Measurements from ENCODE around the gene PHKA1.
"Not testable (repeated sequence)": the region's sequence is repeated elsewhere in the genome, so short reads cannot be mapped to it uniquely, and the experiment has no call there.

DNA sequence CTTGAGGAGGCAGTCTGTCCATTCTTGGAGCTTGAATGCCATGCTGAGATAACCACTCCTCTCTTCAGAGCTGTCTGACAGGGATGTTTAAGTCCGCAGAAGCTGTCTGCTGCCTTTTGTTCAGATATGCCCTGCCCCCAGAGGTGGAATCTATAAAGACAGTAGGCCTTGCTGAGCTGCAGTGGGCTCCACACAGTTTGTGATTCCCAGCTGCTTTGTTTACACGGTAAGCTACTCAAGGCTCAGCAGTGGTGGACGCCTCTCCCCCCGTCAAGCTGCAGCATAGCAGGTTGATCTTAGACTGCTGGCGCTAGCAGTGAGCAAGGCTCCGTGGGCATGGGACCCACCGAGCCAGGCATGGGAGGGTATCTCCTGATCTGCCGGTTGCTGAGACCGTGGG, 46.3 kb upstream of the PHKA1 start:
- not testable (repeated sequence) for TF ChIP-seq CTCF (IDR thresholded peaks at IDR 0.05; ENCODE audit: poor library complexity, severe bottlenecking); TAF1 (IDR thresholded peaks at IDR 0.05; ENCODE audit: low read depth); EP300 (conservative IDR thresholded peaks at IDR 0.05; ENCODE audit: poor library complexity, severe bottlenecking); RAD21 (conservative IDR thresholded peaks at IDR 0.05)
- TF ChIP-seq, protein P1, sequence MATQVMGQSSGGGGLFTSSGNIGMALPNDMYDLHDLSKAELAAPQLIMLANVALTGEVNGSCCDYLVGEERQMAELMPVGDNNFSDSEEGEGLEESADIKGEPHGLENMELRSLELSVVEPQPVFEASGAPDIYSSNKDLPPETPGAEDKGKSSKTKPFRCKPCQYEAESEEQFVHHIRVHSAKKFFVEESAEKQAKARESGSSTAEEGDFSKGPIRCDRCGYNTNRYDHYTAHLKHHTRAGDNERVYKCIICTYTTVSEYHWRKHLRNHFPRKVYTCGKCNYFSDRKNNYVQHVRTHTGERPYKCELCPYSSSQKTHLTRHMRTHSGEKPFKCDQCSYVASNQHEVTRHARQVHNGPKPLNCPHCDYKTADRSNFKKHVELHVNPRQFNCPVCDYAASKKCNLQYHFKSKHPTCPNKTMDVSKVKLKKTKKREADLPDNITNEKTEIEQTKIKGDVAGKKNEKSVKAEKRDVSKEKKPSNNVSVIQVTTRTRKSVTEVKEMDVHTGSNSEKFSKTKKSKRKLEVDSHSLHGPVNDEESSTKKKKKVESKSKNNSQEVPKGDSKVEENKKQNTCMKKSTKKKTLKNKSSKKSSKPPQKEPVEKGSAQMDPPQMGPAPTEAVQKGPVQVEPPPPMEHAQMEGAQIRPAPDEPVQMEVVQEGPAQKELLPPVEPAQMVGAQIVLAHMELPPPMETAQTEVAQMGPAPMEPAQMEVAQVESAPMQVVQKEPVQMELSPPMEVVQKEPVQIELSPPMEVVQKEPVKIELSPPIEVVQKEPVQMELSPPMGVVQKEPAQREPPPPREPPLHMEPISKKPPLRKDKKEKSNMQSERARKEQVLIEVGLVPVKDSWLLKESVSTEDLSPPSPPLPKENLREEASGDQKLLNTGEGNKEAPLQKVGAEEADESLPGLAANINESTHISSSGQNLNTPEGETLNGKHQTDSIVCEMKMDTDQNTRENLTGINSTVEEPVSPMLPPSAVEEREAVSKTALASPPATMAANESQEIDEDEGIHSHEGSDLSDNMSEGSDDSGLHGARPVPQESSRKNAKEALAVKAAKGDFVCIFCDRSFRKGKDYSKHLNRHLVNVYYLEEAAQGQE (IDR thresholded peaks at IDR 0.05; ENCODE audit: borderline replicate concordance) = not testable (repeated sequence)
